Choroid plexus epithelial cell (primary cell): ENCODE data around the gene ITGA2.

Source experiments
- DNase-seq: peaks from one replicate; pipeline ENCODE4 v3.0.0-alpha.2; 2010; ENCODE audit warnings: low read depth
- H3K4me3 ChIP-seq: 2 replicates; pipeline ENCODE4 v1.5.1; 2011; ENCODE audit warnings: low read depth, mild to moderate bottlenecking, control low read depth, low read length, moderate library complexity
- CTCF ChIP-seq: conservative IDR thresholded peaks from 2 replicates; pipeline ENCODE4 v1.5.1; 2011; ENCODE audit warnings: low read depth, mild to moderate bottlenecking, control low read depth, inconsistent platforms, low read length, moderate library complexity

The ITGA2 gene

GRCh38 chr5:53048248-53048647 is 59.1 kb downstream of the ITGA2 start:
- no peak for TF ChIP-seq CTCF
- DNase-seq, result no peak
- no peak overlapping the region for H3K4me3 ChIP-seq

- no peak for TF ChIP-seq CTCF
- DNase-seq, result no peak
- no peak overlapping the region for H3K4me3 ChIP-seq
Measured at GRCh38 chr5:53052499-53052898, 63.3 kb downstream of the ITGA2 start.

GRCh38 chr5:53053364-53053763 is 64.2 kb downstream of the ITGA2 start:
- H3K4me3 ChIP-seq, result no peak overlapping the region
- no peak for DNase-seq
- no peak for TF ChIP-seq CTCF

- H3K4me3 ChIP-seq, result no peak overlapping the region
- DNase-seq, result no peak
- TF ChIP-seq CTCF, result no peak
Measured at GRCh38 chr5:53055365-53055764, 66.2 kb downstream of the ITGA2 start.

GRCh38 chr5:53059281-53059680 is 70.1 kb downstream of the ITGA2 start:
- TF ChIP-seq CTCF, result no peak
- DNase-seq, result peak; percentile 50
- H3K4me3 ChIP-seq, result no peak overlapping the region

- no peak for TF ChIP-seq CTCF
- DNase-seq, result peak; percentile 55
- H3K4me3 ChIP-seq, result no peak overlapping the region
Measured at GRCh38 chr5:53063176-53063575, 74.0 kb downstream of the ITGA2 start.

GRCh38 chr5:53063791-53064190 is 74.6 kb downstream of the ITGA2 start:
- TF ChIP-seq CTCF, result no peak
- peak; percentile 53 for DNase-seq

More at GRCh38 chr5:53063791-53064190, 74.6 kb downstream of the ITGA2 start:
- H3K4me3 ChIP-seq, result no peak overlapping the region
